WTC11 (cell line): Measurements from ENCODE around the gene KLHL20.

ENCODE experiments used
- CREB1 ChIP-seq: sonication (generic); formaldehyde crosslinking; IDR thresholded peaks from 2 replicates; pipeline ENCODE4 v1.8.0; 2023; ENCODE audit warnings: mild to moderate bottlenecking, missing genetic modification reagents
- CTCF ChIP-seq: fragments of 200-600 bp; IDR thresholded peaks from 2 replicates; pipeline ENCODE4 v1.8.0; 2022; ENCODE audit warnings: antibody characterized with exemption
- ESRRA ChIP-seq: sonication (generic); formaldehyde crosslinking; IDR thresholded peaks from 2 replicates; pipeline ENCODE4 v1.8.1; 2022; ENCODE audit warnings: mild to moderate bottlenecking, missing genetic modification reagents, borderline replicate concordance
- ETV6 ChIP-seq: sonication (generic); formaldehyde crosslinking; IDR thresholded peaks from 2 replicates; pipeline ENCODE4 v1.8.1; 2022; ENCODE audit warnings: mild to moderate bottlenecking, missing genetic modification reagents
- MAX ChIP-seq: sonication (generic); formaldehyde crosslinking; IDR thresholded peaks from 2 replicates; pipeline ENCODE4 v1.8.0; 2022; ENCODE audit warnings: mild to moderate bottlenecking, missing genetic modification reagents
- NFYB ChIP-seq: sonication (generic); formaldehyde crosslinking; conservative IDR thresholded peaks from 2 replicates; pipeline ENCODE4 v1.8.0; 2022; ENCODE audit warnings: low read depth, missing genetic modification reagents
- NR1H2 ChIP-seq: sonication (generic); formaldehyde crosslinking; IDR thresholded peaks from 2 replicates; pipeline ENCODE4 v1.9.0; 2021; ENCODE audit warnings: mild to moderate bottlenecking, moderate library complexity, missing genetic modification reagents
- PRRX2 ChIP-seq: fragments of 250-450 bp; sonication (Bioruptor Pico); IDR thresholded peaks from 2 replicates; pipeline ENCODE4 v1.8.0; 2021; ENCODE audit warnings: mild to moderate bottlenecking
- ZBTB21 ChIP-seq: sonication (generic); formaldehyde crosslinking; IDR thresholded peaks from 2 replicates; pipeline ENCODE4 v1.8.1; 2023; ENCODE audit warnings: mild to moderate bottlenecking, missing genetic modification reagents, borderline replicate concordance
- ZNF263 ChIP-seq: sonication (generic); formaldehyde crosslinking; IDR thresholded peaks from 2 replicates; pipeline ENCODE4 v1.8.1; 2022; ENCODE audit warnings: low read depth, mild to moderate bottlenecking, moderate library complexity, missing genetic modification reagents

- TF ChIP-seq ZNF263 (CRISPR knock-in tag) (no peak), CTCF (no peak), ZBTB21 (CRISPR knock-in tag) (no peak), ETV6 (CRISPR knock-in tag) (no peak), NR1H2 (CRISPR knock-in tag) (no peak), MAX (CRISPR knock-in tag) (no peak), PRRX2 (no peak), ESRRA (no peak), NFYB (CRISPR knock-in tag) (no peak), CREB1 (CRISPR knock-in tag) (no peak)
These were observed 12.0 kb upstream of the KLHL20 start for GRCh38 chr1:173702736-173703135.
